Cortex of kidney (tissue), 1 donor: ENCODE results near the gene CNNM2.
"Not testable (repeated sequence)": the region's sequence is repeated elsewhere in the genome, so short reads cannot be mapped to it uniquely, and the experiment has no call there.

Source experiments
- DNase-seq: peaks from one replicate; lab custom pipeline; 2025; lab: John Stamatoyannopoulos, UW

CNNM2 gene

GRCh38 chr10:102926842-102927241, 8.7 kb downstream of the CNNM2 start:
- no peak for DNase-seq

- no peak for DNase-seq
These were observed 9.4 kb downstream of the CNNM2 start for GRCh38 chr10:102927311-102928010.

GRCh38 chr10:102928442-102928841, 10.3 kb downstream of the CNNM2 start:
- DNase-seq = not testable (repeated sequence)

- no peak for DNase-seq
These were observed 12.6 kb downstream of the CNNM2 start for GRCh38 chr10:102930720-102931119.

GRCh38 chr10:102931643-102932042, 13.5 kb downstream of the CNNM2 start:
- DNase-seq = no peak

GRCh38 chr10:102935505-102935904, 17.4 kb downstream of the CNNM2 start:
- DNase-seq = no peak

GRCh38 chr10:102935939-102936605, 18.0 kb downstream of the CNNM2 start:
- DNase-seq = no peak

- DNase-seq = no peak
These were observed 23.3 kb downstream of the CNNM2 start for GRCh38 chr10:102941401-102941800.

- DNase-seq = no peak
These were observed 27.4 kb downstream of the CNNM2 start for GRCh38 chr10:102945449-102945848.

GRCh38 chr10:102945962-102946361, 27.9 kb downstream of the CNNM2 start:
- DNase-seq = no peak

- DNase-seq = no peak
These were observed 28.9 kb downstream of the CNNM2 start for GRCh38 chr10:102946992-102947391.

- no peak for DNase-seq
These were observed 30.1 kb downstream of the CNNM2 start for GRCh38 chr10:102948176-102948575.

GRCh38 chr10:102948786-102949185, 30.7 kb downstream of the CNNM2 start:
- DNase-seq = no peak

- no peak for DNase-seq
These were observed 31.8 kb downstream of the CNNM2 start for GRCh38 chr10:102949916-102950315.

- no peak for DNase-seq
These were observed 33.2 kb downstream of the CNNM2 start for GRCh38 chr10:102951316-102951715.

- DNase-seq = no peak
These were observed 41.3 kb downstream of the CNNM2 start for GRCh38 chr10:102959360-102959759.

- DNase-seq = no peak
These were observed 42.1 kb downstream of the CNNM2 start for GRCh38 chr10:102960157-102960556.

- no peak for DNase-seq
These were observed 44.2 kb downstream of the CNNM2 start for GRCh38 chr10:102962267-102962666.

GRCh38 chr10:102962951-102963755, 45.1 kb downstream of the CNNM2 start:
- DNase-seq = no peak

GRCh38 chr10:102963756-102964025, 45.6 kb downstream of the CNNM2 start:
- DNase-seq = no peak

GRCh38 chr10:102964064-102964463, 46.0 kb downstream of the CNNM2 start:
- not testable (repeated sequence) for DNase-seq

GRCh38 chr10:102964713-102965112, 46.6 kb downstream of the CNNM2 start:
- DNase-seq = no peak

GRCh38 chr10:102965311-102965851, 47.3 kb downstream of the CNNM2 start:
- no peak for DNase-seq
